Right lobe of liver (tissue), 6 donors: ENCODE measurements around the gene UVRAG. TPM values are rescaled to one million over a fixed set of nuclear protein-coding genes. Genes with fewer than 3 reads are reported as not detected.

Experiments
- ATAC-seq, 4 donors: fragments of 200-7000 bp; cut with Tn5 transposase; one replicate each; pipeline ENCODE4 v1.9.1; 2020; ENCODE audit warnings: mild to moderate bottlenecking in 4 of 4, moderate library complexity in 4 of 4
- DNase-seq, 3 donors: peaks; one replicate each; pipeline ENCODE4 v3.0.0-alpha.2; 2020
- H3K27ac ChIP-seq, 3 donors: fragments of 200-600 bp; one replicate each; pipeline ENCODE4 v1.8.0; 2022
- H3K27me3 ChIP-seq, 2 donors: fragments of 200-600 bp; one replicate each; pipeline ENCODE4 v1.8.0; 2022
- H3K36me3 ChIP-seq, 4 donors: fragments of 200-600 bp; sonication (generic) in 1 of 4; one replicate each; pipeline versions ENCODE4 v1.5.1 to v1.8.0; 2017 to 2022; ENCODE audit warnings: control low read depth in 1 of 4
- H3K4me1 ChIP-seq, 4 donors: fragments of 200-600 bp; sonication (generic) in 1 of 4; one replicate each; pipeline versions ENCODE4 v1.5.1 to v1.8.0; 2017 to 2022; ENCODE audit warnings: control low read depth in 1 of 4
- H3K4me3 ChIP-seq, 3 donors: fragments of 200-600 bp; one replicate each; pipeline ENCODE4 v1.8.0; 2022
- H3K9me3 ChIP-seq, 4 donors: fragments of 200-600 bp; sonication (generic) in 1 of 4; one replicate each; pipeline versions ENCODE4 v1.5.1 to v1.8.0; 2017 to 2022; ENCODE audit warnings: control low read depth in 1 of 4
- CTCF ChIP-seq, 4 donors: fragments of 200-600 bp in 3 of 4; fragments of 450-650 bp in 1 of 4; IDR thresholded peaks; one replicate each; pipeline versions ENCODE4 v1.5.1 to v1.8.0; 2016 to 2022; ENCODE audit warnings: antibody characterized with exemption in 4 of 4, mild to moderate bottlenecking in 2 of 4
- POLR2A ChIP-seq: fragments of 450-650 bp; IDR thresholded peaks from one replicate; pipeline ENCODE4 v1.6.1; 2017; ENCODE audit warnings: antibody characterized with exemption, mild to moderate bottlenecking
- WGBS: methylation state at CpG from one replicate; pipeline ENCODE4 v1.1.6; 2018; ENCODE audit warnings: low coverage, low lambda C conversion rate; ENCODE audit not compliant: insufficient coverage; ENCODE audit errors: missing lambda C conversion rate; 5-methylcytosine and 5-hydroxymethylcytosine counted together
- intact Hi-C, 2 donors: fragments of 100-400 bp; cut with DNase I; formaldehyde crosslinking; loops; one replicate each; pipeline versions ENCODE4 v1.11.2 to v1.14.1; 2022
- total RNA-seq, 6 experiments: library from RNA; depleted of rRNA in 2 of 6; stranded (reverse); fragments of >200 nt in 2 of 6; fragmentation: NEBNext Ultra II Directional in 3 of 6; extraction: Animal tissue kit (Norgen Biotek cat#: 25700) in 3 of 6; gene quantifications; one replicate each; pipeline versions ENCODE4 v1.1.0 to v1.2.4, GENCODE V29; 2016 to 2023
- donor health status: DM: no; HTN: yes; CAD: no.
- donor health status: DM: no; HTN: no; CAD: no.
- donor health status: DM: no; HTN: no; CAD: no.
- donor health status: DM: no; HTN: yes; CAD: no.
- donor health status: DM: no; HTN: yes; CAD: no.

UVRAG gene
- total RNA-seq, 6 experiments from 2014 or later, result 8.8 to 12.6 (median 10.3) TPM

GRCh38 chr11:76062733-76063132 is 247.7 kb downstream of the UVRAG start:
- TF ChIP-seq CTCF (IDR thresholded peaks at IDR 0.05) (no peak), POLR2A (no peak)
- DNase-seq, result no peak
- intact Hi-C loops, result no loop called here
- H3K4me1 ChIP-seq, result no peaks in the 10 kb centered on the region
- H3K4me3 ChIP-seq, result no peak overlapping the region
- WGBS, result 89% methylated on average over 6 of the region's 6 CpGs
- peaks cover 0 to 7% (median 2%) of the 10 kb centered on the region in 4 donors for H3K36me3 ChIP-seq
- no peaks in the 10 kb centered on the region for H3K27me3 ChIP-seq
- no peak overlapping the region for H3K27ac ChIP-seq
- ATAC-seq, result no peak
- no peaks in the 10 kb centered on the region for H3K9me3 ChIP-seq

GRCh38 chr11:76064192-76064591 is 249.2 kb downstream of the UVRAG start:
- DNase-seq, result no peak
- no peak for ATAC-seq
- intact Hi-C loops, result no loop called here
- Histone ChIP-seq H3K4me1 (no peaks in the 10 kb centered on the region), H3K9me3 (no peaks in the 10 kb centered on the region), H3K27ac (no peak overlapping the region), H3K36me3 (peaks cover 0 to 7% (median 2%) of the 10 kb centered on the region in 4 donors), H3K4me3 (no peak overlapping the region), H3K27me3 (no peaks in the 10 kb centered on the region)
- WGBS, result 93% methylated on average over 3 of the region's 3 CpGs
- TF ChIP-seq POLR2A (no peak), CTCF (IDR thresholded peaks at IDR 0.05) (no peak)

GRCh38 chr11:76067099-76067498 is 252.1 kb downstream of the UVRAG start:
- Histone ChIP-seq H3K27ac (no peak overlapping the region), H3K4me3 (no peak overlapping the region), H3K9me3 (no peaks in the 10 kb centered on the region), H3K4me1 (no peaks in the 10 kb centered on the region), H3K27me3 (no peaks in the 10 kb centered on the region), H3K36me3 (peaks cover 0 to 7% (median 0%) of the 10 kb centered on the region in 4 donors)
- ATAC-seq, result no peak
- WGBS, result 92% methylated on average over 2 of the region's 2 CpGs
- DNase-seq, result no peak
- intact Hi-C loops, result no loop called here
- TF ChIP-seq POLR2A (no peak), CTCF (IDR thresholded peaks at IDR 0.05) (no peak)

- intact Hi-C loops, result no loop called here
- no peak overlapping the region for H3K27ac ChIP-seq
- no peak overlapping the region for H3K4me3 ChIP-seq
- no peaks in the 10 kb centered on the region for H3K9me3 ChIP-seq
- no peaks in the 10 kb centered on the region for H3K4me1 ChIP-seq
- no peaks in the 10 kb centered on the region for H3K27me3 ChIP-seq
- H3K36me3 ChIP-seq, result peaks cover 0 to 7% (median 0%) of the 10 kb centered on the region in 4 donors
- DNase-seq, result no peak
- no peak for TF ChIP-seq CTCF (IDR thresholded peaks at IDR 0.05)
- TF ChIP-seq POLR2A, result no peak
- ATAC-seq, result no peak
Observed at GRCh38 chr11:76069001-76069400, 254.0 kb downstream of the UVRAG start.

- TF ChIP-seq POLR2A (no peak), CTCF (IDR thresholded peaks at IDR 0.05) (no peak)
- peaks cover 0 to 7% (median 0%) of the 10 kb centered on the region in 4 donors for H3K36me3 ChIP-seq
- no peak for ATAC-seq
- intact Hi-C loops, result no loop called here
- no peaks in the 10 kb centered on the region for H3K4me1 ChIP-seq
- no peaks in the 10 kb centered on the region for H3K27me3 ChIP-seq
- no peak overlapping the region for H3K27ac ChIP-seq
- no peak overlapping the region for H3K4me3 ChIP-seq
- no peaks in the 10 kb centered on the region for H3K9me3 ChIP-seq
- DNase-seq, result no peak
Observed at GRCh38 chr11:76071090-76071489, 256.1 kb downstream of the UVRAG start.
